Measurements from ENCODE around the gene CASK. TPM values are rescaled to one million over a fixed set of nuclear protein-coding genes. Genes with fewer than 3 reads are reported as not detected.
"Not testable (repeated sequence)": the region's sequence is repeated elsewhere in the genome, so short reads cannot be mapped to it uniquely, and the experiment has no call there.

Gene CASK
- total RNA-seq, 1 experiment from 2014 or later, result 39.2 TPM

DNA sequence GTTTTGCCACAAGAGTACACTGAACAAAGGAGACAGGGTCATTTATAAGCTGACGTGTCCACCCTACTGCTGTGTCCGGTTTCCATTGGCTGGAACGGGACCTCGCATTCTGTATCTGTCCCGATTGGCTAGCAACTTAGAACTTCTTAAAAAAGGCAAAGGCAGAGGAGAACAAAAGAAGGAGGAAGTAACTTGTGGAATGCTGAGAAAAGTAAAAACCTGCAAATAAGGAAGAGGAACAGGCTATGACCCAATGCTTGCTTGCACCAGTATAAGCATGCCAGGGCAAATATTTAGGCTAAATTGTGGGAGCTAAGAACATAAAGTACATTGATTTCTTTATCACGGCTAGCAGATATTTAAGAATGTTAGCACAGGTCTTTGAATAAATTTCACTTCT is 203.7 kb downstream of the CASK start:
- not testable (repeated sequence) for H3K36me3 ChIP-seq (replicated peaks; ENCODE audit: control insufficient read depth, insufficient read depth, low read length); DNase-seq; H3K4me3 ChIP-seq (ENCODE audit: insufficient read depth, low read depth, low read length); H3K27me3 ChIP-seq (ENCODE audit: control insufficient read depth, insufficient read depth, low read length)

DNA sequence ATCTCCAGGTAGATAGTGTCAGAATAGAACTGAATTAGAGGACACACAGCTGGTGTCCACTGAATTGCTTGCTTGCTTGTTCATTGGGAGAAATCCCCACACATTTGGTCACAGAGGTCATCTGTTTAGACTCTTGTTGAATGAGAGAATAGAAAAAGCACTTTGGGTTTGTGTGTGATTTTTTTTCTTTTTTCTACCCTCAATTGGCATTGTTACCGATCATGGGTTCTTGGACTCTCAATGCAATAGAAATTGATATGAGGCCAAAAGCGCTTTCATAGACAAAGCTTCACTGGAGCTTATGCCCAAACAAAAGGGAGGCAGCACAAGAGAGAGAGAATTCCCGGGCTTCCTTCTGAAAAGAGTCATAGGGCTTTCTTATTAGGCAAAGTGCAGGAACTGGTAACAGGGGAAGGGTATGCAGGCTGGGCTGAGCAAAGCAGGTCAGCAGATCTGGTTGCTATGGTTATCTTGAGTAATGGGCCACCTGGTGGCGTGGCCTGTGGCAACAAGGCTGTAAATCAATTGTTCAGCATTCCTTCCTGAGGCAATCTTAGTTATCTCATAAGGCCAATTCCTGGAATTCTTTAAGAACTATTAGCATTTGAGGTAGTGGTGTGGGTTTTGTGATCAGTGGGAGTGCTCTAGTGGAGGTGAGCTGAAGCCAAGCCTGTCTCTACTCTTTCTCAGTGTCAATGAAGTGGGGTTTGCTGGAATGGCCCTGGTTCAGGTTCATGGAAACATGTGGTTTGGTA is 204.7 kb downstream of the CASK start:
- peak; percentile 51 for DNase-seq
- no peaks in the 10 kb centered on the region for H3K27me3 ChIP-seq (ENCODE audit: control insufficient read depth, insufficient read depth, low read length)
- H3K36me3 ChIP-seq (replicated peaks; ENCODE audit: control insufficient read depth, insufficient read depth, low read length), result no peaks in the 10 kb centered on the region
- H3K4me3 ChIP-seq (ENCODE audit: insufficient read depth, low read depth, low read length), result no peak overlapping the region

DNA sequence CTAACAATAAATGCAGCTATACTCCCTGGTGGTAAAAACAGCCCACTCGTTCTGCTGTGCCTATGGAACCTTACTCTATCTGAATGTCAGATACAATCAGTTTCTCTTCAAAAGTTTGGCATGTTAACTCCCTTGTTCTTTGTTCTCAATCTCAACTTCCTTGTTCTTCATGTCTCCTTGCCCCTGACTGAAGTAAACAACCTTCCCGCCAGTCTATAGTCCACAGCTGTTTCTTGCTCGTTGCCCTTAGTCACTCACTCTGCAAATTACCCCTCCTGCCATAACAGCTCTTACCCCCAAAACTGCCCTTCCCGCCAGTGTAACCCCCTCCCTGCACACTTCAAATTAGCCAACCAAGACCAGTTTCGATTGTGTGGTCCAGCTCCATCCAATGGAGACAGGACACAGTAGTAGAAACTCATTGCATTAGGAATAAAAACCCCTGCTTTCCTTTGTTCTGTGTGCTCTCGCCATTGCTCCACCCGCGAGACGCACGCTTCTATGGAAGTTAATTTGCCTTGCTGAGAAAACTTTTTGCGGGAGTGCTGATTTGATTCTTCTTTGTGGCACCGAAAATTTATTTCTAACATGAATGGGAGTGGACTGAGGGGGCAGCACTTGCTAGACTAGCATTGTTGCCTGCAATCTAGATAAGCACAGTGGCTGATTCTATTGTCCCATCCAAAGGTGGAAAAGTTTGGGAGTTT is 206.4 kb downstream of the CASK start:
- Histone ChIP-seq H3K4me3 (ENCODE audit: insufficient read depth, low read depth, low read length) (no peak overlapping the region), H3K36me3 (replicated peaks; ENCODE audit: control insufficient read depth, insufficient read depth, low read length) (no peaks in the 10 kb centered on the region), H3K27me3 (ENCODE audit: control insufficient read depth, insufficient read depth, low read length) (no peaks in the 10 kb centered on the region)
- DNase-seq, result no peak

DNA sequence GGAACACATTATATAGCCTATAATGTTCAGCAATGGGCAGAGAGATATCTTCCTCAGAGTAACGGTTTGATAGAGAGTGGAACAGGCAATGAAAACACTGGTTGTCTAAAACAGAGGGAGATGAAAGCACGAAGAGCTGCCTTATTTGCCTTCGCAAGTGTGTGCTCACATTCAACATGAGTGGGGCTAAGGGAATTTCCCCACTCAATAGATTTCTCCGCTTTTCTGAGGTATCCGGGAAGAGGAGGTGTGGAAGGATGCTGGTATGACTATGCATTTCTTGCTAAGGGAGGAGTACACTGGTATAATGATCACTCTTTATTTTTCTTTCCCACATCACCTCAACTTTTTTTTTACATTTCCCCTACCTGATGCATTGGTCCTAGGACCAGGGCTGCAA is 207.1 kb downstream of the CASK start:
- no peaks in the 10 kb centered on the region for H3K36me3 ChIP-seq (replicated peaks; ENCODE audit: control insufficient read depth, insufficient read depth, low read length)
- no peaks in the 10 kb centered on the region for H3K27me3 ChIP-seq (ENCODE audit: control insufficient read depth, insufficient read depth, low read length)
- H3K4me3 ChIP-seq (ENCODE audit: insufficient read depth, low read depth, low read length), result no peak overlapping the region
- DNase-seq, result no peak

DNA sequence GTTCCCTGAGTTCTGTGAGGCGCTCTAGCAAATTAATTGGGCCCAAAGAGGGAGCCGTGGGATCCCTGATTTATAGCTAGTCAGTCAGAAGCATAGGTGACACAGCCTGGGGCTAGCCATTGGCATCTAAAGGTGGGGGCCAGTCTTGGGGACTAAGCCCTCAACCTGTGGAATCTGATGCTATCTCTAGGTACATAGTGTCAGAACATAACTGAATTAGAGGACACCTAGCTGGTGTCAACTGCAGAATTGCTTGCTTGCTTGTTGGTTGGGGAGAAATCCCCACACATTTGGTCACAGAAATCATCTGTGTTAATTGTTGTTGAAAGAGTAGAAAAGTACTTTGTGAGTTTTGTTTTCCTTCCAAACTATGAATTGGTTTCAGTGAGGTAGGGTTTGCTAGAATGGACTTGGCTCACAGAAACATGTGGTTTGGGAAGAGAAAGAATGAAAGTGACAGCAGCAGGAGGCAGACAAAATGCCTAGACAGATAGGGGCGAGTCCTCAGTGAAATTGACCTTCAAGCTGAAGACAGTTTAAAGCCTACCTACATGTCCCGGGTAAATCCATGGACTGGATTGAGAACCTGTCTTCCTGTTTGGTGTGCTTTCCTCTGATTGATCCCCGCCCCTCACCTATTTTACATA is 212.2 kb downstream of the CASK start:
- H3K4me3 ChIP-seq (ENCODE audit: insufficient read depth, low read depth, low read length), result no peak overlapping the region
- no peaks in the 10 kb centered on the region for H3K27me3 ChIP-seq (ENCODE audit: control insufficient read depth, insufficient read depth, low read length)
- H3K36me3 ChIP-seq (replicated peaks; ENCODE audit: control insufficient read depth, insufficient read depth, low read length), result no peaks in the 10 kb centered on the region
- no peak for DNase-seq

DNA sequence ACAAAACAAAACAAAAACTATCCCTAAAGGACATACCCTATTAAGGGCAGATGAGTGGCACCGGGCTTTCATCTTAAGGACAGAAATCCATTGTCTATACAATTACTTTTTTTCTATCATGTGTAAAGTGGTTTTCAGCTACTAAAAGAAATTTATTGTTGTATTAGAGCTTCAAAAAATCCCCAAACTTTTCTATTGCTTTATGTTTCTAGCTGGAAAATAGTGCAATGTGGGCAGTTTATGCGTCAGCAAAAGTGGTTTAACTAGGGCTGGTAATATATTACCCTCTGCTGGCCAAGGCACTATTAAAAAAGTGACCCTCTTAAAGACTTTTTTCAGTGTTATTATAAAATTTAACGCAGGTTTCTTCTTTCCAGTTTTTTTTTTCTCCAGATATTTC is 214.9 kb downstream of the CASK start:
- no peak for DNase-seq
- no peaks in the 10 kb centered on the region for H3K36me3 ChIP-seq (replicated peaks; ENCODE audit: control insufficient read depth, insufficient read depth, low read length)
- no peaks in the 10 kb centered on the region for H3K27me3 ChIP-seq (ENCODE audit: control insufficient read depth, insufficient read depth, low read length)
- no peak overlapping the region for H3K4me3 ChIP-seq (ENCODE audit: insufficient read depth, low read depth, low read length)

DNA sequence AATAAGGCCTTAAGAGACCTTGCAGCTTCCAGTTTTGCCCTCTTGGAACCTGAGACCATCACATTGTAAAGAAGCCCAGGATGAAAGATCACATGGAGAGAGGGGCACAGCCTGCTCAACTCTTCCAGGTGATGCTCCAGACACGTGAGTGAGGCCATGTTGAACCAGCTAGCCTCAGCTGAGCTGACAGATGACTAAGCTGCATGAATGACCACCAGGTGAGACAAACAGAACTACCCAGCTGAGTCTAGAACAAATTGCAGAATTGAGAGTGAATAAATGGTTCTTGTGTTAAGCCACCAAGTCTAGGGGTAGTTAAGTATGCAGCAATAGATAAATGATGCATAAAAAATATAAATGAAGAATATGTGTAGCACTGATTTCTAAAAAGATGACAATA is 216.1 kb downstream of the CASK start:
- no peak for DNase-seq
- Histone ChIP-seq H3K4me3 (ENCODE audit: insufficient read depth, low read depth, low read length) (no peak overlapping the region), H3K27me3 (ENCODE audit: control insufficient read depth, insufficient read depth, low read length) (no peaks in the 10 kb centered on the region), H3K36me3 (replicated peaks; ENCODE audit: control insufficient read depth, insufficient read depth, low read length) (no peaks in the 10 kb centered on the region)

DNA sequence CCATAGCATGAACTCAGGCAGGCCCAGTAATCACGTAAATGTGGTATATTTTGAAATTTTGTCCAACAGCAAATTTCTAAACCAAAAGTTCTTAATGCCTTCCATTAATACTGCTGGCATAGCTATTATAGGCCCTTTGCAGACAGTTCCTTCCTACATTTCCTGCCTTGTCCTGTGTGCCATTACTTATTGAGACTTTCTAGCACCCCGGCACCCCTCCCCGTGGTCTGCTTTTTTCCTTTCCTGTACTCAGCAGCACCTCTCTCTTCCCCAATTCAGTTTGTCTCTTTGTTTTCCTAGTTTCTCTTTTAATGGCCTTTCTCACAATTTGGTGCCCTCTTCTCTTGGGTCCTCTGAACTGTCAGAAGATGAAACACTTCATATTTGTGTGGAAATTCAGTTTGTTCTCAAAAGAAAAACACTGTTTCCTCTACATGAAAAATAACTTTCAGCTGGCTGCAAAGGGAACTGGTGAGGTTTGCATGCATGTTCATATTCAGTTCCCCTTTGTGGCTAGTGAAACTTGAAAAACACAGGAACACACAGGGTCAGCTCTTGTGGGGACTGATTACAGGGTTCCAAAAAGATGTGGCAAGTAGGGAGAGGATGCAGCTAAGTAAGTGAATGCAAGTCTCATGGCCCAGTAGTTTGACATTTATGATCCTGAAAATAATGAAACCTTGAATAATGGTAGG is 217.5 kb downstream of the CASK start:
- no peaks in the 10 kb centered on the region for H3K27me3 ChIP-seq (ENCODE audit: control insufficient read depth, insufficient read depth, low read length)
- no peak for DNase-seq
- H3K36me3 ChIP-seq (replicated peaks; ENCODE audit: control insufficient read depth, insufficient read depth, low read length), result no peaks in the 10 kb centered on the region
- no peak overlapping the region for H3K4me3 ChIP-seq (ENCODE audit: insufficient read depth, low read depth, low read length)

DNA sequence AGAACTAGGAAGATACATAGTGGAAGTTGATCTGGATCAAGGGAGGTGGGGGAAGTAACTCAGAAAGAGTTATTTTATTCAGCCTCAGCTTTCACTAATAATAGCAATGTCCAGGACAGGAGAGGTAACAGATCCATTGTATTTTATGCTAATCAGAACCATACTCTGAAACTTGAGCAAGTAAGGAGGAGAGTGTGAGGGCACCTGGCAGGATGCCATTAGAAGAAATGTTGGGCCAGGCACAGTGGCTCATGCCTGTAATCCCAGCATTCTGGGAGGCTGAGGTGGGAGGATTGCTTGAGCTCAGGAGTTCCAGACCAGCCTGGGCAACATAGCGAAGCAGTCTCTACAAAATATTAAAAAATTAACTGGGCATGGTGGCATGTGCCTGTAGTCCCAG is 218.3 kb downstream of the CASK start:
- Histone ChIP-seq H3K4me3 (ENCODE audit: insufficient read depth, low read depth, low read length) (no peak overlapping the region), H3K36me3 (replicated peaks; ENCODE audit: control insufficient read depth, insufficient read depth, low read length) (no peaks in the 10 kb centered on the region), H3K27me3 (ENCODE audit: control insufficient read depth, insufficient read depth, low read length) (no peaks in the 10 kb centered on the region)
- no peak for DNase-seq

DNA sequence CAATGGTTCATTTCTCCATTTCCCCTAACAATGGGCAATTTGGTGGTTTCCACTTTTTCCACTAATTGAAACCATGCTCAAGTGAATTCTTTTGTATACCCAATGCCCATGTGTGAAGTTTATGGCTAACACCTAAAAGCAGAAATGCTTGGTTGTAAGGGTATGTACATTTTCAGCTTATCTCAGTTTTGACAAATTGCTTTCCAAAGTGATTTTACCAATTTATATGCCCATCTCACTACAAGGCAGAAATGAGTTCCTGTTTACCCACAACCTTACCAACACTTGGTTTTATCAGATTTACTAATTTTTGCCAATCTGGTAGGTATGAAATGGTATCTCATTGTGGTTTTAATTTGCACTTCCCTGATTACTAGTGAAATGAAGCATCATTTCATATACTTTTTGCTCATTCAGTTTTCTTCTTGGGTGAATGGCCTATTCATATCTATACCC is 219.8 kb downstream of the CASK start:
- Histone ChIP-seq H3K27me3 (ENCODE audit: control insufficient read depth, insufficient read depth, low read length) (no peaks in the 10 kb centered on the region), H3K4me3 (ENCODE audit: insufficient read depth, low read depth, low read length) (no peak overlapping the region), H3K36me3 (replicated peaks; ENCODE audit: control insufficient read depth, insufficient read depth, low read length) (no peaks in the 10 kb centered on the region)
- DNase-seq, result no peak

DNA sequence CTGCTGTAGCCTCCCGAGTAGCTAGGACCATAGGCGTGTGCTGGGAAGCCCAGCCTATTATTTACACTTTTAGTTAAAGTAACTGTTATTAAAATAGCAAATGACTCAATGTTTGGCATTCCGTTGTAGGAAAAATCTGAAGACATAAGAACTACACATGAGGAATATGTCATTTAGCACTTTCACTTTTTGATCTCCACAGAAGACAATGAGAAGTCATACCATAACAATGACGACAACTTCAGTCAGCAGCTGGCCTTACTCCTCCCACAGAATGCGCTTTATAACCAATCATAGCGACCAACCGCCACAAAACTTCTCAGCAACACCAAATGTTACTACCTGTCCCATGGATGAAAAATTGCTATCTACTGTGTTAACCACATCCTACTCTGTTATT is 227.9 kb downstream of the CASK start:
- Histone ChIP-seq H3K36me3 (replicated peaks; ENCODE audit: control insufficient read depth, insufficient read depth, low read length) (no peaks in the 10 kb centered on the region), H3K4me3 (ENCODE audit: insufficient read depth, low read depth, low read length) (no peak overlapping the region), H3K27me3 (ENCODE audit: control insufficient read depth, insufficient read depth, low read length) (no peaks in the 10 kb centered on the region)
- DNase-seq, result no peak

DNA sequence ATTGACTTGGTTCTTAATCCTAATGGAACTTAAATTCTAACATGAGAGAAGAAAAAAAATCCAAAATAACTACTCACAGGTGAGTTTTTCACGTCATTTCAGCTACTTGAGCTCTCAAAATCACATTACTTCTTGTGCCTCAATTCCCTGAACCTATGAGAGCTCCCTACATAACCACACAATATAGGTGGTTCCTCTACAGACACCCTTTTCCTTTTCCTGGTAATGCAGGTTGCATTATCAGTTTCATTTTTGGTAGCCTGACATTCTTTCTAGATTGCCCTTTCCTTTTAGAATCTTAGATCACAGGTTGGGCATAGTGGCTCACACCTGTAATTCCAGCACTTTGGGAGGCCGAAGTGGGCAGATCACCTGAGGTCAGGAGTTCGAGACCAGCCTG is 230.3 kb downstream of the CASK start:
- DNase-seq, result no peak
- no peak overlapping the region for H3K4me3 ChIP-seq (ENCODE audit: insufficient read depth, low read depth, low read length)

DNA sequence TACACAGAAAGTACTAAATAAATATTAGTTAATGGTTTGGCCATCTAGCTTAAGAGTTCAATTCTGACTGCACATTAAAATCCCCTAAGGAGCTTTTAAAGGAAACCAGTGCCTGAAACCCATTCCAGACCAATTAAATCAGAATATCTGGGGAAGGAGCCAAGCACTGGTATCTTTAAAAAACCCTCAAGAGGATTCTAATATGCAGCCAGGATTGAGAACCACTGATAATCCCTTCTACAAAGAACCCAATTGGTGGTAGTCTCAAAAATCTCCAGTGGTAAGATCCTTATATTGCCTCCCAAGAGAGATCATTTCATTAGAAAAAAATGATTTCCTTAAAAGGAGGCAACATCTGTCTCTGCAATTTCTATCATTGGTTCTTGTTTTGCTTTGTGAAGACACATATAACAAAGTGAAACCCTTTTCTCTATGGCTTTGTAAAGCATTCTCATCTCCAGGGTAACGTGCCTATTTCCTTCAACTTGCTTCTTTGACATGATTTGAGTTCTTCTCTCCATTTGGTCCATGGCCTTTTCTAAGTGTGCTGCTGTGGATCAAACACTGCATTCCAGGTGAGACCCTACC is 231.1 kb downstream of the CASK start:
- no peak for DNase-seq
- H3K4me3 ChIP-seq (ENCODE audit: insufficient read depth, low read depth, low read length), result no peak overlapping the region
- no peaks in the 10 kb centered on the region for H3K36me3 ChIP-seq (replicated peaks; ENCODE audit: control insufficient read depth, insufficient read depth, low read length)
- H3K27me3 ChIP-seq (ENCODE audit: control insufficient read depth, insufficient read depth, low read length), result no peaks in the 10 kb centered on the region

More for the DNA sequence above, 230.3 kb downstream of the CASK start:
- no peaks in the 10 kb centered on the region for H3K36me3 ChIP-seq (replicated peaks; ENCODE audit: control insufficient read depth, insufficient read depth, low read length)
- H3K27me3 ChIP-seq (ENCODE audit: control insufficient read depth, insufficient read depth, low read length), result no peaks in the 10 kb centered on the region

DNA sequence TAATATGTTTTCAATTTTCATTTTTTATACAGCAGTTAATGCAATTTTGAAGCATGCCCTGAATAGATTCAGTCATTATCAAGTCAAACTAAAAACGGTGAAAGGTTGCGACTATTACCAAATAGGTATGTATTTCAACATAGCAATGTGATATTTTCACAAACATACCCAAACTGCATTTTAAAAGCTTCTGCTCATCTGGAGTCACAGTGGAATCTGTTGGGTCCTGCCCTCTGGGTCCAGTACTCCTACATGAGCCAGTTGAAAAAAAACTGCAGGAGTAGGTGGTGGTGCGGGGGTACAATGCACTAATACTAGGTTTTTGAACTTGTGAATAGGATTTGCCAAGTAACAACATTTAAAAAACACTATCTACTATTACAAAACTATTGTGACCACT is 233.6 kb downstream of the CASK start:
- DNase-seq, result no peak
- Histone ChIP-seq H3K4me3 (ENCODE audit: insufficient read depth, low read depth, low read length) (no peak overlapping the region), H3K27me3 (ENCODE audit: control insufficient read depth, insufficient read depth, low read length) (no peaks in the 10 kb centered on the region), H3K36me3 (replicated peaks; ENCODE audit: control insufficient read depth, insufficient read depth, low read length) (no peaks in the 10 kb centered on the region)
